ENCODE results near the gene SH3TC1.

SH3TC1 gene

DNA sequence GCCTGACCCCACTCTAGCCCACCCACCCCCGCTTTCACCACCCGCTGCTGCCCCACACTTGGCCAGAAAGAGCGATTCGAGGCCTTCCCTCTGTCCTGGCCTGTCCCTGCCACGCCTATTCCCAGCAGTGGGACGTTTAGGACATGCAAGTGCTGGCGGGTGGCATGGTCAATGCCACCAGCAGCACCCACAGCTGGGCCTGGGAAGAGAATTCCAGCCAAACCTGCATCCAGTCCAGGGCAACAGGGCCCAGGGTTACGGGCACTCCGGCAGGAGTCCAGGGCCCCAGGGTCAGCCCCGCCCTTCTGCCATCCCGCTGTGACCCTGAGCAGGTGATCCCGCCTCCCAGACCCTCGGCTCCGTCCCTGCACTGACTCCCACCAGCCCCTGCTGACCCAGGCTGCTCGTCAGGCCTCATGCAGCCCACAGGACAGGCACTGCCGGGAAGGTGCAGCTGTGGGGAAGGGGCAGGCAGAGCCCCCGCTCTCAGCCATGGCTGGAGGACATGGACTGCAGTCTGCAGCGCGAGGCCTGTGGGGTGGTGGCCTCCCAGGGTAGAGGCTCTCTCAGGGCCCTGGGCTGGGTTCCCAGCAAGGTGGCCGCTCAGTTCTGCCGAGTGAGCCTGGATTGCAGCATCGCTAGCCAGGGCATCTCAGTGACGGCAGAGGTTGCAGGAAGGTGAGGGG, 63.7 kb downstream of the SH3TC1 start:
- DNase-seq (ENCODE audit: low spot score) = no peak

DNA sequence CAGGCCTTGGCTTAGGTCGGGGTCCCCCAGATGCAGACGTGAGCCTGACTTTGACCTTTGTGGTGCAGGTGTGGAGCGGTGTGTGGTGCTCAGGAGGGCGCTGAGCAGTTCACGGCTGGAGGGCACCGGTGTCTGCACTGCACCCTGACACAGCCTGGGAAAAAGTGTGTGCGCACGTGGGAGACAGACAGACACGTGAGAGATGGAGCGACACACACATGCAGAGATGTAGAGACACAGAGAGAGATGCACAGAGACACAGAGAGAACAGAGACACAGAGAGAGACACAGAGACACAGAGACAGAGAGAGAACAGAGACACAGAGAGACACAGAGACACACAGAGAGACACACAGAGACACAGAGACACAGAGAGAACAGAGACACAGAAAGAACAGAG, 64.3 kb downstream of the SH3TC1 start:
- DNase-seq (ENCODE audit: low spot score) = no peak

DNA sequence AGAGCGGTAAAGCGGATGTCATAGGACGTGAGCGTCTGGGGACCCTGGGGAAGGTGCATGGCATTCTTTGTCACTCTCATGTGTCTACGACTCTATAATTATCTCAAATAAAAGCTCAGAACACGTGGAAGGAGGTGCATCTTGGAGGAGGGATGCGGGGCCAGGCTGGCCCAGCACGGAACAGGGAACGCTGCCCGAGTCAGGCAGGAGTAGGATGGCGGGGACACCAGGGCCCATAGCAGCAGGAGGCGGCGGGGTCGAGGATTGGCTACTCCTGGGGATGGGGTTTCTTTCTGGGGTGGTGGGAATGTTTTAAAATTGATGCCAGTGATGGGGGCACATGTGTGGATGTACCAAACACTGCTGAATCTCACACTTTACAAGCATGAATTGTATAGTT, 65.0 kb downstream of the SH3TC1 start:
- DNase-seq (ENCODE audit: low spot score) = no peak

DNA sequence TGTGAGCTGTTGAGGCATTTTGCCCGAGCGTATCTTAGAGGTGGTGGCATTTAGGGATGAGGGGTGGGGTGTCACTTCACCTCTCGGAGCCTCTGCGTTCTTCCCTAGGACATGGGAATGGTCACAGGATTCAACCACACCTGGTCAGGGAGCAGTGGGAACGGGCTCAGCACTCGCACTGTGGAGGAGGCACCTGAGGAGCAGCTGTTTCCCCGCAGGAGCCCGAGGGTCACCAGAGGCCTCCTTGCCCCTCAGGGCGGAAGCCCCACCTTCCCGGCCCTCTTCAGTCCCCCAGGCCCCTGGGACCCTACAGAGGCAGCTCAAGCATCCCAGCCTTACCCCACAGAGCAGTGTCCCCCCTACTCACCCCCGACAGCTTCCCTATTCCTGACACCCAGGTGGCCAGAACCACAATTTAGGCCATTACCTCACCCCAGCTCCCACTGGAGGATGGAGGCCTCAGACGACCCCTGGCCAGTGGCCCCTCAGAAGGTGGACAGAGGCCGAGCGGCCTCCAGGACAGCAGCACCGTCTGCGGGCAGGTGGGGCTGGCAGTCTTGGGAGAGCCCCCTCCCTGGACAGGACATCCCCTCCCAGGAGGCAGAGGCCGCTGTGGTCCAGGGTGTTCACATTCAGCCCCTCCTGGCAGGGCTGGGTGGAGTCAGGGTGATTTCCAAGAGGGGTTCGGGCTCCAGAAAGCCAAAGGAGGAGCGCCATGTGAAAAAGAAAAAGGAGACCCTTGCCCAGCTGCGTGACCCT, 66.3 kb downstream of the SH3TC1 start:
- DNase-seq (ENCODE audit: low spot score) = no peak

DNA sequence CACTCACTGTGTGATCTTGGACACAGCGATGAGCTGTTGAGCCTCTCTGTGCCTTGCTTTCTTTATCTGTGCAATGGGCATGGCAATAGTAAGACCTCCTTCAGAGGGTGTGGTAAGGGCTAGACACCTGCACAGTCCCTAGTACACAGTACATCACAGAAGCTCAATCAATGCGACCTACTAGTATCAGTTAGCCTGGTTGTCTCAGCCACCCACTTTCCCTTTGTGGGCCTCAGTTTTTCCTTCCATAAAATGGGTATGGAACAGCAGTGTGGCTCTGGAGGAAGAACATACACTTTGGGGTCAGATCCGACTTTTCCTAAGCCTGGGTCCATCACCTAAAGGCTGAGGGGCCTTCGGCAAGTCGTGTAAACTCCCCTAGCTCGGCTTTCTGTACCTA, 67.0 kb downstream of the SH3TC1 start:
- no peak for DNase-seq (ENCODE audit: low spot score)

DNA sequence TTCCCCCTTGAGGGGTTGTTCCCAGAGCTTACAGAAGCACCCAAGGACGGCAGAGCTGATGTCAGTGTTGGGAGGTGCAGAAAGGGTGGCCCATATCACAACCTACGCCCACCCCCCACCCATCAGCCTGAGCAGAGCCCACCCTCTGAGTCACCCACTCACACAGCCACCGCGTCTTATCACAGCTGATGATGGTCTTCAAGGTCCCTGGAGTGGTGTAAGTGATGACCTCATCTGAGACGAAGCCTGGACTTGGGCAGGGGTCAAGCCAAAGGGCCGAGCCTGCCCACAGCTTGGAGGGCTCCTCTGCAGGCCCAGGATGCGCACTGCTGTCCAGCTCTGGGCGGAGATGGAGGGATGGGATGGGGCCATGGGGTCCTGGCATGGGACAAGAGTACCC, 67.4 kb downstream of the SH3TC1 start:
- DNase-seq (ENCODE audit: low spot score) = no peak

DNA sequence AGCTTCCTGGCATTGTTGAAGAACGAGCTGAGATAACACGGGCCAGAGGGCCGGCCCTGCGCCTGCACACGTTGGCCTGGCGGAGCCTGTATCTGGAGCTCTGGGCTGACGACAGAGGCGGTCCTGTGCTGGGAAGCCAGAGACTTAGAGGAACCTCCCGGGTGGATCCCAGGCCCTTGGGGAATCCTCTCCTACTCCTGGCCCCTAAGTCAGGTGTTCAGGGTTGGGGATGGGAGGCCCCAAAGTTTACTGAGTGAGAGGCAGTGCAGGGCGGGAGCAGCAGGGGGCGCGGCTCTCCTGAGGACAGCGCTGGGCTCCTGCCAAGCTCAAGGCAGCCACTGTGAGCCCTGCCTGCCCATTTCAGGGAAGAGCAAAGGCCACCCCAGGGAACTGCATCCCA, 68.0 kb downstream of the SH3TC1 start:
- peak; percentile 57 for DNase-seq (ENCODE audit: low spot score)

DNA sequence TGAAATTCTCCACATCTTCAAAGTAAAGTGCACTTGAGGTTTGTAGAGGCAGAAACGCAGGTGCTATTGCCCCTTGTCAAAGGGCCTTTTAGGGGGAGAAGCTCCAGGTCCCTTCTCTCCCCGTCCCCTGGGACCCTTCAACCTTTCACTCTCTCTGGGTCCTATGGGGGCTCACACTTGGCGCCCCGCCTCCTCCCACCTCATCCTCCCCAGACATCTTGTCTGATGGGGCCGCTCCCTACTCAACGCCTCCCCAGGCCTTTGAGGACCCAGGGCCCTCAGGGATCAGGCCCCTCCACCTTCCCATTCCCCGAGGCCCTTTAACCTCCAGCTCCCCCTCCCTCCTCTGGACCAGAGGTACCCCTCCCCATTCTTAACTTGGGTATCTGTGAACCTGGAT, 69.1 kb downstream of the SH3TC1 start:
- DNase-seq (ENCODE audit: low spot score) = no peak

DNA sequence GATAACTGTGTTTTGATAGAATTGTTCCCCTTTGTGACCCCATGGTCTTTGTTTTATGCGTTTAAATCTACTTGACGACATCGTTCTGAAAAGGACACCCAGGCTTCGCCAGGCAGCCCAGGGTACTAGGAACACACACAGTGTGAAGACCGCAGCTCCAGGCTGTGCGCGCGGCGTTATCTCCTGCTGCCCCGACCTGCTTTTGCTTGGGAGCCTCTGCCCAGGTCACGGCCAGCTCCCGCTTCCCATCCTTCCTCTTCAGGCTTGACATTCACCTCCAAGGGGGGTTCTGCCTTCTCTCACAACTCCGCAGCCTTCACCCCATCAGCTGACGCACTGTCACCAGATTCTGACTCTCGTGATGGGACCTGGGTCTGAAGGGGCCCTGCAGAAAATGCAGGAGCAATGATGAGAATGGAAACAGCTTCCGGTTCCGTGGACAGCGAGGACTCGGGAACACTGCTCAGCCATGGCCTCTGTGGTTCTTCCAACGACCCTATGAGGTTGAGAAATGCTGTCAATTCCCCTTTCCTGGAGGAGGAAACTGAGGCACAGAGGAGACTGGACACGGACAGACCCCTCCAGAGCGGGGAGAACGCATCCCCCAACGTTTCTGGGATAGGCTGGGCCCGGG, 69.9 kb downstream of the SH3TC1 start:
- DNase-seq (ENCODE audit: low spot score) = no peak

DNA sequence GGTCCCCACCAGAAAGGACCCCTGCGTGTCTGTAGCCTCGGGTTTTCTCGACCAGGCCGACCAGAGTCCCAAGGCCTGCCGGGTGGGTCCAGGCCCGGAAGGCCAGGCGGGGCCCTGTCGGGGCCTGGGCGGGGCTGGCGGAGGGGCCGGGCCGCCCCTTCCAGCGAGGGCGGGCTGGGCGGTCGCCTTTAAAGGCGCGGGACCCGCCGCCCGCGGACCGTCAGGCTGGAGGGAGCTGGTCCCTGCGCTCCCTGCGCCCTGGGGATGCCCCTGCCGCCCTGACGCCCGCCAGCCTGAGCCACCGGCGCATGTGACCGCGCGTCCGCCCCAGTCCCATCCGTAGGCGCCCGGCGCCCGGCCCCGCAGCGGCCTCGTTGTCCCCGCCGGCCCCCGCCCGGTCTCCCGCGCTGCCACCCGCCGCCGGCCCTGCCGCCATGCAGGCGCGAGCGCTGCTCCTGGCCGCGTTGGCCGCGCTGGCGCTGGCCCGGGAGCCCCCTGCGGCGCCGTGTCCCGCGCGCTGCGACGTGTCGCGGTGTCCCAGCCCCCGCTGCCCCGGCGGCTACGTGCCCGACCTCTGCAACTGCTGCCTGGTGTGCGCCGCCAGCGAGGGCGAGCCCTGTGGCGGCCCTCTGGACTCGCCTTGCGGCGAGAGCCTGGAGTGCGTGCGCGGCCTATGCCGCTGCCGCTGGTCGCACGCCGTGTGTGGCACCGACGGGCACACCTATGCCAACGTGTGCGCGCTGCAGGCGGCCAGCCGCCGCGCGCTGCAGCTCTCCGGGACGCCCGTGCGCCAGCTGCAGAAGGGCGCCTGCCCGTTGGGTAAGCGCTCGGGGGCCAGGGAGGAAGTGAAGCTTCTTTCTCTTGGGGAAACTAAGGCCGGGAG, 70.7 kb downstream of the SH3TC1 start, which contains the start of gene HTRA3:
TSS of gene HTRA3 (plus strand) at position 220 of the 883 bp plus-strand sequence. CDS start at position 435, 215 bp downstream.
- peak; percentile 63 for DNase-seq (ENCODE audit: low spot score)

DNA sequence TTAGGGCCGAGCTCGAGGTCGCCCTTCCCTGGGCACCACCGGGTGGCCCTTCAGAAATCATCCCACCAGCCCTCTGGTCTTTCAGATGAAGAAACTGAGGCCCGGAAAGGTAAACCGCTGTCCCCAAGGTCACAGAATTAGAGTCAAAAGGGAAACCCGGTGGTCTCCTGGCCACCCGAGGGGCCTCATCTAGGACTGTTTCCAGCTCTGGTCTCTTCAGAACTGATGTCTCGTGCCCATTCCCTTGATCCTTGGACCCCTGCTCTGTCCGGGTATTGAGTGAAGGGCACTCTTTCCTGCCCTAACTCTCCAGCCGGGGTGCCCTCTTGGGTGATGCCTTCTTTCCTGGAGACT, 71.3 kb downstream of the SH3TC1 start:
- no peak for DNase-seq (ENCODE audit: low spot score)

DNA sequence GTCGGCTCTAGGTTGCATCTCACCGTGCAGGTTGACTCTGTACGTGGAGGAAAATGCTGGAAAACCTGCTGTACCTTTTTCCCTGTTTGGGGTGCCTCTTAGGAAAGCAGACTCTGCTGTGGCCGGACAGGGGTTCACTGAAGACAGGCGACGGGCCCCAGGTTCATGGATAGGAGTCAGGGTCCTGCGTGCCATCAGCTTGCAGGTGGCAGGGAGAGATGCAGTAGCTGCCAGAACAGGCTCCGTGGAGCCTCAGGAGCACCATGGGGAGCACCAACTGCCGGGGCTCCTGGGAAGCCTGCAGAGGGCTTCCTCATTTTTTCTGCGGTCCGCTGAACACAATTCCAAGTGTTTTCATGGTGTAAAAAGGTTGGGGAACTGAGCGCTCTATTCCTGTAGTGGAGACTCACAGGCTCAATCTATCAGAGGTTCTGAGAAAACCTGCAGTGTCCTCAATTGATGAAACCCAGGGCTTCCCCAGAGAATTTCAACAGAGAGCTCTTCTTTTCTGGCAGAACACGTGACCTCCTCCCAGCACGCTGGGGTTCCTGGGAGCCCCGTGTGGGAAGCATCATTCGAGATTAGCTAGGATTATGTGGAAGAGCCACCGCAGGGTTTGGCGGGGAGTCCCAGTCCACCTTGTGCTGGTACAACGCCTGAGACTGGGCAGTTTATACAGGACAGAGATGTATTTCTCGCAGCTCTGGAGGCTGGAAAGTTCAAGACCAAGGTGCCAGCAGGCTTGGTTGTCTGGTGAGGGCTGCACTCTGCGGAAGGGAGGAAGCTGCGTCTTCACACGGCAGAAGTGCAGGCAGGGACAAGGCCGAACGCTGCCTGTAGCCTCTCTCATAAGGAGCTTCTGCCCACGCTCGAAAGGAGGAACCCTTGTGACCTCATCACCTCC, 72.1 kb downstream of the SH3TC1 start:
- no peak for DNase-seq (ENCODE audit: low spot score)

DNA sequence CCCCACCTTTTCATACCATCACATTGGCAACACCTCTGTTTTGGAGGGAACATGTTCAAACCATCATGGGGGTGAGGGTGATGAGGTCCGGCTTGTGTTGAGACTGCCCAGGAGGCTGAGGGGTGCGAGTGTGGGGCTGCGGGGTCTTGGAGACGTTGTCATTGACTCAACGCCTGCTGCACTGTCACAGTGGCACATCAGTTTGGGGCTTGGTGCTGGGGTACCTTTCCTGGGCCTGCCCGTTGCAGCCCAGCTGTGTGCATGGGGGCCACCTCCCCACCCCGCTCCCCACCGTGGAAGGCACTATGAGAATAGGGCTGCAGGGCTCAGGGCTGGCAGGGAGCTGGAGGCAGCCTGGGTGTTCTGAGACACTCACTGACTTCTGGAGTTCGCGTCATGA, 72.7 kb downstream of the SH3TC1 start:
- no peak for DNase-seq (ENCODE audit: low spot score)

DNA sequence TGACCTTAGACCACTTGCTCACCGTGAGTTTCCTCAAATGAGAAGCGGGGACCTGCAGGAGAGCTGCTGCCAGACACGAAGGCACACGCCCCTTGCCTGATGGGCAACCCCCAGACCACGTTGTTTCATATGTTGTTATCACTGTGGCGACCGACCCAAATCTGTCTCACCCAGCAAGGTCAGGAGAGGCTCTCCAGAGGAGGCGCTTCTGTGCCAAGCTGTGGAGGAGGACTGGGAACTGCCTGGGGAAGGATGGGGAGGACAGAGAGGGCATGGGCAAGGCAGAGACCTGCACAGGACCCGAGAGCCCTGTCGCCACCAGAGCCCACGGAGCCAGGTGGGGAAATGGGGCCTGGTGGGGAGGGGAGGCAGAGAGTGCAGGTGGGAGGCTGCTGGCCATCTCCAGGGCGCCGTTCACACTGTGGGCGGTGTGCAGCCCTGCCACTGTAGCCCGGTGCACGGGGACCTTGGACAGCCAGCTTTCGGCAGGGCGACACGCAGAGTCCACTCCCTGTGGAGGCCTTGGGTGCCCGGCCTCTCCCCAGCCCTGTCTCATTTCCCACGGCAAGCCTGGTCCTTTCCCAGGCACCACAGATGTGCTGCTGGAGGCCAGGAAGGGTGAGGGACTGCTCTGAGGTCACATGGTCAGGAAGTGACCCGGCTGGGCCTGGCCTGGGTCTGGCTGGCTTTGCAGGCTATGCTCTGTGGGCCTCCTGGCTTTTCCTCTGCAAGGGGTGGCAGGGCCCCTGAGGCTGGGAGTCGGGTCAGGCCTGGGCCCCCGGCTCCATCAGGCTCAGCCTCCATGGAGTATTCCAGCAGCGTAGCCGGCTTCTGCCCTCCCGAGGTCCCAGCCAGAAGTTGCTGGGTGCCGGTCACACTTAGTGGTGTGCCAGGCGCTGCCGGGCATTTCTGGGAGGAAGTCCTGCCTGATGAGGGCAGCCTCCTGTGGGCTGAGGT, 73.7 kb downstream of the SH3TC1 start:
- peak; percentile 7 for DNase-seq (ENCODE audit: low spot score)

DNA sequence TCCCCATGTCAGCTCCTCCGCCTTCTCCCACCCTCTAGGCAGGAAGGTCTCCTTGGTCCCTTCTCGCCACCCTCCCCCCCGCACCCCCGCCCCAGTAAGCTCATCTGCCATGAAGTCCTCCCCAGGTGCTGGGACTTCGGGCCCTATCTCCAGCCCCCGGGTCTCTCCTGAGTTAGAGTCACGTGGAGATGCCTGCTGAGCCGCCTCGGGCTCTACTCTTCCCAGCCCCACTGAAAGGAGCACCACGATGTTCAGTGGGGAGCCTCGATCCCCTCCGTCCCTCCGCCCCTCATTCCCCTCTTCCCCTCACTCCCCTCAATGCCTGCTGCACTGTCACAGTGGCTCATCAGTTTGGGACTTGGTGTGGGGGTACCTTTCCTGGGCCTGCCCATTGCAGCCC, 74.4 kb downstream of the SH3TC1 start:
- DNase-seq (ENCODE audit: low spot score) = no peak

DNA sequence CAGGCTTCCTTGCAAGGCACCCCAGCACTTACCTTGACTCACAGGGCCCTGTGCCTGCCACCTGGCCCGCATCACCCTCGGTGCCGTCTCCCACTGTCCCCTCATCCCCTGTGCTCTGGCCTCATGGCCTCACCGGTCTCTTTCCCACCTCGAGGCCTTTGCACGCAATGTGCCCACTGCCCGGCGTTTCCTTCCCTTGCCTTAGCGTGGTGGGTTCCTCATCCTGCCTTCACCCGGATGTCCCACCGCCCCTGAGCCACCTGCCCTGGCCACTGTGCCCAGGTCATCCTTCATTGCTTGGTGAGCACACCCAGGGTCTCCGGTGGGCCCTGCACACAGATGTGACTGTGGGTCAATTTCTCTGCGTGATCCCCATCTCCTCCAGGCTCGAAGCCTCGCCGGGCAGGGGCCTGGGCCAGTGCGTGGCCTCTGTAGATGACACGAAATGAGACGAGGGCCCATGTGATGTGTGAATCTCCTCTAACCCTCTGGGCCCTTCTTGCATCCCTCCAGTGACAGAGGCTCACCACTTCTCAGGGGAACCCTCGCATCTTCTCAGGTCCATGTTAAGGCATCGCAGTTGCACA, 75.1 kb downstream of the SH3TC1 start:
- no peak for DNase-seq (ENCODE audit: low spot score)

DNA sequence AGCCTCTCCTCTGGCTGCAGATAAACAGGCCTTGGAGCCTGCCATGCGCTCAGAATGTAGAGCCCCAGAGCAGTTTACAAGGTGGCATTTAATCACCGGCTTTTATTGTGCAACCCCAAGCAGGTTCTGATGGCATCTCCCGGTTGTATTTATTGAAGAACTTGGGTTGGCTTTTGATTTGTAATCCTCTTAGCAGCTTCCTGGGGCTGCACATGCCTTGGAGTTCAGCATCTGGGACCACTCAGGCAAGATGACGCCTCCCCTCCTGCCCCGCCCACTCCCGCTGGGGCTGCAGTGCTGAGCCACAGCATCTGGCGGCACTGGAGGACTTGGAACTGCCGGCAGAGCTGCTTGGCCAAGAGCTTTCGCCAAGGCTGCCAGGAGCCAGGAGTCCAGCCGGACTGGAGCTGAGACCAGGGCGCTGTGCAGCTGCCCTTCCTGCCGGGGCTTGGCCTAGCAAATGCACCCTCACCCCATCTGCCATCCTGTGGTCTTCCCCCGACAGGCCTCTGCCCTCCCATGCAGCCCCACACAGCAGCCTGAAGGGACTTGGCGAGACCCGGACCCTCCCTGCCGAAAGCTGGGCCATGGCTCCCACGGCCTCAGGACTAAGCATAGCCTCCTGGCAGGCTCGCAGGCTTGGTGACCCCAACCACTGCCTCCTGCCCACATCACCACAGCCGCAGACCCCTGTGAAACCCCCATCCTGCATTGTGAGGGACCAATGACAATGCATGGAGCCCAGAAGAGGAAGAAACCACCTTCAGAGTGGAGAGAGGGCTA, 75.9 kb downstream of the SH3TC1 start:
- DNase-seq (ENCODE audit: low spot score) = peak; percentile 94

DNA sequence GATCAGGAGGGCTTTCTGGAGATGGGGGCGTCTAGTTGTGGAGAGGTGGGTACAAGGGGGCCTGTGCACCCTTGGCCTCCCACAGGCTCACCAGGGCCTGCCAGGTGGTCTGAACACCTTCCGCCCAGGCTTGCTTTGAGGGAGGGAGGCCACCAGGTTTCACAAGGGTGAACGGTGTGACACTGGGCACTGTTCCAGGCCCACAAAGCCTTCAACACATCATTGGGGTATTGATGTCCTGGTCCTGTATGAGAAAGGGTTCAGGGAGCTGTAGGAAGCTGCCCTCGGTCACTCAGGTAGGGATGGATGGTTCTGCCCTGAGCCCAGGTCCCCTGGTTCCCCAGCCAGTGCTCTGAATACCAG, 76.4 kb downstream of the SH3TC1 start:
- DNase-seq (ENCODE audit: low spot score) = no peak
